Sigmoid colon (tissue), 7 donors: Measurements from ENCODE around the gene RABGAP1L. TPM values are rescaled to one million over a fixed set of nuclear protein-coding genes. Genes with fewer than 3 reads are reported as not detected.
A peak's percentile ranks its signal among the peaks of the same experiment; 100 is the strongest.
"Not testable (repeated sequence)": the region's sequence is repeated elsewhere in the genome, so short reads cannot be mapped to it uniquely, and the experiment has no call there.

ENCODE experiments used
- DNase-seq: peaks from one replicate; pipeline ENCODE4 v3.0.0-alpha.2; 2019
- H3K27ac ChIP-seq, 4 donors: fragments of 200-600 bp; sonication (generic); one replicate each; pipeline ENCODE4 v1.5.1; 2016 to 2019; ENCODE audit warnings: mild to moderate bottlenecking in 1 of 4
- H3K27me3 ChIP-seq, 3 donors: fragments of 200-600 bp; sonication (generic); one replicate each; pipeline ENCODE4 v1.5.1; 2019; ENCODE audit warnings: mild to moderate bottlenecking in 1 of 3
- H3K36me3 ChIP-seq, 4 donors: fragments of 200-600 bp; sonication (generic); one replicate each; pipeline ENCODE4 v1.5.1; 2016 to 2019
- H3K4me1 ChIP-seq, 4 donors: fragments of 200-600 bp; sonication (generic); one replicate each; pipeline ENCODE4 v1.5.1; 2017 to 2019
- H3K4me3 ChIP-seq, 4 donors: fragments of 200-600 bp; sonication (generic); one replicate each; pipeline ENCODE4 v1.5.1; 2017 to 2019; ENCODE audit warnings: mild to moderate bottlenecking in 2 of 4, moderate library complexity in 1 of 4
- H3K9me3 ChIP-seq, 4 donors: fragments of 200-600 bp in 3 of 4; sonication (generic) in 3 of 4; one replicate each; pipeline versions ENCODE4 v1.5.1 to v1.6.1; 2013 to 2019
- CTCF ChIP-seq, 4 experiments: fragments of 450-650 bp in 3 of 4; fragments of 200-600 bp in 1 of 4; IDR thresholded peaks; one replicate each; pipeline ENCODE4 v1.5.1; 2016 to 2019; ENCODE audit warnings: antibody characterized with exemption in 4 of 4, mild to moderate bottlenecking in 3 of 4, moderate library complexity in 2 of 4
- EP300 ChIP-seq, 4 donors: sonication (generic); formaldehyde crosslinking; IDR thresholded peaks; one replicate each; pipeline ENCODE4 v1.6.1; 2017; ENCODE audit warnings: antibody characterized with exemption in 4 of 4
- POLR2A ChIP-seq, 2 donors: fragments of 450-650 bp; IDR thresholded peaks; one replicate each; pipeline ENCODE4 v1.6.1; 2016; ENCODE audit warnings: antibody characterized with exemption in 2 of 2, mild to moderate bottlenecking in 2 of 2, moderate library complexity in 2 of 2
- POLR2AphosphoS5 ChIP-seq, 4 donors: sonication (generic); formaldehyde crosslinking; IDR thresholded peaks; one replicate each; pipeline ENCODE4 v1.6.1; 2017; ENCODE audit warnings: antibody characterized with exemption in 4 of 4
- WGBS, 2 donors: extraction: QIAGEN DNeasy Blood & Tissue Kit; methylation state at CpG; one replicate each; pipeline ENCODE4 v1.1.7; 2013; 5-methylcytosine and 5-hydroxymethylcytosine counted together
- intact Hi-C: fragments of 100-400 bp; cut with DNase I; formaldehyde crosslinking; loops from one replicate; pipeline ENCODE4 v1.15.1; 2023
- polyA plus RNA-seq, 3 donors: library from polyadenylated mRNA; stranded (reverse); fragments of 200-250 nt; gene quantifications; one replicate each; pipeline ENCODE4 v1.2.3, GENCODE V29; 2013
- total RNA-seq, 4 donors: library from RNA; depleted of rRNA; stranded (reverse); fragments of >200 nt; gene quantifications; one replicate each; pipeline ENCODE4 v1.1.0, GENCODE V29; 2016
- donor health status: healthy with polysubstance abuse.
- donor health status: Bipolar disorder and iron deficiency.
- donor health status: healthy.

RABGAP1L gene
- total and polyA plus RNA-seq, 7 donors = 25.2 to 42.9 (median 35.4) TPM

GRCh38 chr1:174114788-174115448 is 44.4 kb upstream of the RABGAP1L start:
- WGBS, 2 donors = 72 to 84% methylated on average over 6 of the region's 6 CpGs
- no peaks in the 10 kb centered on the region for H3K27me3 ChIP-seq
- no peak overlapping the region for H3K4me3 ChIP-seq
- no peak overlapping the region for H3K27ac ChIP-seq
- H3K36me3 ChIP-seq = no peaks in the 10 kb centered on the region
- H3K9me3 ChIP-seq = no peaks in the 10 kb centered on the region
- peaks cover 0 to 23% (median 7%) of the 10 kb centered on the region in 4 donors for H3K4me1 ChIP-seq
- DNase-seq = no peak
- intact Hi-C loops = loop anchor here (2.0 kb wide), 1 partner anchor 46 kb away; no protein-coding TSS in a partner anchor
- TF ChIP-seq CTCF (IDR thresholded peaks at IDR 0.05) (peak in 3 of 4 experiments; percentile 25 to 47 (median 26)), POLR2A (IDR thresholded peaks at IDR 0.05) (no peak)

GRCh38 chr1:174116042-174116441 is 43.3 kb upstream of the RABGAP1L start:
- 90 to 93% methylated on average over 1 of the region's 1 CpG for WGBS, 2 donors
- intact Hi-C loops = no loop called here
- Histone ChIP-seq H3K27ac (no peak overlapping the region), H3K36me3 (no peaks in the 10 kb centered on the region), H3K4me1 (peaks cover 0 to 23% (median 7%) of the 10 kb centered on the region in 4 donors), H3K4me3 (no peak overlapping the region), H3K27me3 (no peaks in the 10 kb centered on the region), H3K9me3 (no peaks in the 10 kb centered on the region)
- no peak for DNase-seq
- no peak for TF ChIP-seq CTCF (IDR thresholded peaks at IDR 0.05)
- TF ChIP-seq POLR2AphosphoS5 (IDR thresholded peaks at IDR 0.05) = no peak
- TF ChIP-seq EP300 (IDR thresholded peaks at IDR 0.05) = no peak
- TF ChIP-seq POLR2A (IDR thresholded peaks at IDR 0.05) = no peak

DNA sequence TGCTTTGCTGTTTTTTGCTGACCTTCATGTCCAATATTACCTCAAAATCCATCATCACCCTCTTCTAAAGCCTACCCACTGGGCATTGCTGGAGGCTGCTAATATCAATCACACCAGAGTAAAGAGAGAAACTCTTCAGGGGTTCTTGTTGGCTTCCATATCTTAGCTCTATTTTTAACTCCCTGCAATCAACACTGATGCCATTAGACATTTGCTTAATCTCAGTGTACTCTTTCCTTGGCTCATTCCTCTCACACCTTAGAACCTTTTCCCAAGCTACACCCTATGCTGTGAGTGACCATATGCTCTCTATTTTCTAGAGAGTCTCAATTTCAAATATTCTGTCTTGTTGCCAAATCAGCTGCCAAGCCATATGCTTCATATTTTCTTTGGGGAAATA is 40.6 kb upstream of the RABGAP1L start:
- Histone ChIP-seq H3K27me3 (no peaks in the 10 kb centered on the region), H3K4me3 (no peak overlapping the region), H3K27ac (no peak overlapping the region), H3K36me3 (no peaks in the 10 kb centered on the region), H3K9me3 (no peaks in the 10 kb centered on the region), H3K4me1 (peaks cover 0 to 6% (median 0%) of the 10 kb centered on the region in 4 donors)
- TF ChIP-seq POLR2A (IDR thresholded peaks at IDR 0.05) (no peak), CTCF (IDR thresholded peaks at IDR 0.05) (no peak), POLR2AphosphoS5 (IDR thresholded peaks at IDR 0.05) (no peak), EP300 (IDR thresholded peaks at IDR 0.05) (no peak)
- no peak for DNase-seq
- intact Hi-C loops = no loop called here

GRCh38 chr1:174122318-174122717 is 37.0 kb upstream of the RABGAP1L start:
- H3K4me1 ChIP-seq, intact Hi-C loops, H3K27me3 ChIP-seq, H3K27ac ChIP-seq, H3K4me3 ChIP-seq, H3K9me3 ChIP-seq, DNase-seq, H3K36me3 ChIP-seq: not testable (repeated sequence)
- WGBS, 2 donors = 93 to 95% methylated on average over 1 of the region's 1 CpG

GRCh38 chr1:174123843-174124242 is 35.5 kb upstream of the RABGAP1L start:
- no peak for TF ChIP-seq POLR2A (IDR thresholded peaks at IDR 0.05)
- no peak for TF ChIP-seq EP300 (IDR thresholded peaks at IDR 0.05)
- no peak for TF ChIP-seq POLR2AphosphoS5 (IDR thresholded peaks at IDR 0.05)
- no peak for TF ChIP-seq CTCF (IDR thresholded peaks at IDR 0.05)
- Histone ChIP-seq H3K4me3 (no peak overlapping the region), H3K36me3 (no peaks in the 10 kb centered on the region)

DNA sequence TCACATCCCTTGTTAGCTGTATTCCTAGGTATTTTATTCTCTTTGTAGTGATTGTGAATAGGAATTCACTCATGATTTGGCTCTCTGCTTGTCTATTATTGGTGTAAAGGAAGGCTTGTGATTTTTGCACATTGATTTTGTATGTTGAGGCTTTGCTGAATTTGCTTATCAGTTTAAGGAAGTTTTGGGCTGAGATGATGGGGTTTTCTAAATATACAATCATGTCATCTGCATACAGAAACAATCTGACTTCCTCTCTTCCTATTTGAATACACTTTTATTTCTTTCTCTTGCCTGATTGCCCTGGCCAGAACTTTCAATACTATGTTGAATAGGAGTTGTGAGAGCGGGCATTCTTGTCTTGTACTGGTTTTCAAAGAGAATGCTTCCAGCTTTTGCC is 32.1 kb upstream of the RABGAP1L start:
- H3K9me3 ChIP-seq, H3K36me3 ChIP-seq, H3K27me3 ChIP-seq, intact Hi-C loops, H3K4me1 ChIP-seq, DNase-seq, H3K27ac ChIP-seq, H3K4me3 ChIP-seq: not testable (repeated sequence)
- 89 to 93% methylated on average over 1 of the region's 1 CpG for WGBS, 2 donors

More at GRCh38 chr1:174123843-174124242, 35.5 kb upstream of the RABGAP1L start:
- Histone ChIP-seq H3K27me3 (no peaks in the 10 kb centered on the region), H3K9me3 (peaks cover 0 to 7% (median 4%) of the 10 kb centered on the region in 4 donors), H3K4me1 (no peaks in the 10 kb centered on the region), H3K27ac (no peak overlapping the region)
- intact Hi-C loops = no loop called here
- DNase-seq = no peak
